Thyroid gland (tissue), 4 donors: ENCODE results near the gene CTDP1. TPM values are rescaled to one million over a fixed set of nuclear protein-coding genes. Genes with fewer than 3 reads are reported as not detected.
A peak's percentile ranks its signal among the peaks of the same experiment; 100 is the strongest.

ENCODE experiments used
- DNase-seq, 2 donors: peaks; one replicate each; pipeline ENCODE4 v3.0.0-alpha.2; 2019
- H3K27ac ChIP-seq, 3 donors: fragments of 200-600 bp; sonication (generic); 1 replicate in 2 of 3; 2 replicates in 1 of 3; pipeline ENCODE4 v1.5.1; 2016 to 2019; ENCODE audit warnings: mild to moderate bottlenecking in 1 of 3, moderate library complexity in 1 of 3
- H3K27me3 ChIP-seq: fragments of 200-600 bp; sonication (generic); one replicate; pipeline ENCODE4 v1.5.1; 2019
- H3K36me3 ChIP-seq, 2 donors: fragments of 200-600 bp; sonication (generic); one replicate each; pipeline ENCODE4 v1.5.1; 2016 to 2019
- H3K4me1 ChIP-seq, 2 donors: fragments of 200-600 bp; sonication (generic); one replicate each; pipeline ENCODE4 v1.5.1; 2017 to 2019
- H3K4me3 ChIP-seq, 3 donors: fragments of 200-600 bp; sonication (generic); replicated peaks in 1 of 3; 1 replicate in 2 of 3; 2 replicates in 1 of 3; pipeline ENCODE4 v1.5.1; 2016; ENCODE audit warnings: mild to moderate bottlenecking in 1 of 3
- H3K9me3 ChIP-seq: fragments of 200-600 bp; sonication (generic); one replicate; pipeline ENCODE4 v1.5.1; 2017
- CTCF ChIP-seq, 6 experiments: fragments of 200-600 bp in 3 of 6; fragments of 450-650 bp in 3 of 6; sonication (generic) in 3 of 6; IDR thresholded peaks; one replicate each; pipeline ENCODE4 v1.5.1; 2016 to 2019; ENCODE audit warnings: antibody characterized with exemption in 6 of 6, mild to moderate bottlenecking in 2 of 6, inconsistent platforms in 1 of 6, moderate library complexity in 1 of 6
- POLR2A ChIP-seq, 2 donors: fragments of 450-650 bp; IDR thresholded peaks; one replicate each; pipeline ENCODE4 v1.6.1; 2017; ENCODE audit warnings: antibody characterized with exemption in 2 of 2, mild to moderate bottlenecking in 2 of 2, moderate library complexity in 1 of 2
- WGBS, 2 donors: methylation state at CpG; one replicate each; pipeline ENCODE4 v1.1.5; 2017; 5-methylcytosine and 5-hydroxymethylcytosine counted together
- intact Hi-C: fragments of 100-400 bp; cut with DNase I; formaldehyde crosslinking; loops from one replicate; pipeline ENCODE4 v1.15.1; 2023
- total RNA-seq, 4 donors: library from RNA; depleted of rRNA; stranded (reverse); fragments of >200 nt; gene quantifications; one replicate each; pipeline ENCODE4 v1.2.3, GENCODE V29; 2016

CTDP1 gene
- total RNA-seq, 4 donors from 2014 or later: 18.5 to 23.6 (median 20.9) TPM

- no peaks in the 10 kb centered on the region for H3K9me3 ChIP-seq
- 1% methylated on average over 16 to 27 of the region's 77 CpGs for WGBS, 2 donors
- intact Hi-C loops: no loop called here
Observed at GRCh38 chr18:79678665-79679551, 695 bp upstream of the CTDP1 start.

GRCh38 chr18:79680100-79680879 lies 687 bp downstream of the CTDP1 start:
- TF ChIP-seq POLR2A (IDR thresholded peaks at IDR 0.05) (no peak), CTCF (IDR thresholded peaks at IDR 0.05) (no peak)
- peak; percentile 65 to 69 for DNase-seq
- Histone ChIP-seq H3K4me3 (peak overlapping the region; percentile 64 to 96 (median 65)), H3K27ac (peak overlapping the region in 2 of 3 donors; percentile 8 to 99), H3K4me1 (peaks cover 23 to 33% of the 10 kb centered on the region in 2 donors), H3K9me3 (no peaks in the 10 kb centered on the region), H3K27me3 (no peaks in the 10 kb centered on the region), H3K36me3 (no peaks in the 10 kb centered on the region)
- WGBS, 2 donors: 4 to 9% methylated on average over 27 to 42 of the region's 54 CpGs
- intact Hi-C loops: loop anchor here (10.0 kb wide), 1 partner anchor 295 kb away; no protein-coding TSS in a partner anchor

More at GRCh38 chr18:79678665-79679551, 695 bp upstream of the CTDP1 start:
- Histone ChIP-seq H3K27ac (peak overlapping the region; percentile 99 to 100 (median 100)), H3K4me3 (peak overlapping the region; percentile 64 to 96 (median 65)), H3K4me1 (peaks cover 23 to 33% of the 10 kb centered on the region in 2 donors), H3K27me3 (no peaks in the 10 kb centered on the region), H3K36me3 (no peaks in the 10 kb centered on the region)
- peak in 1 of 2 donors; percentile 78 for TF ChIP-seq POLR2A (IDR thresholded peaks at IDR 0.05)
- no peak for TF ChIP-seq CTCF (IDR thresholded peaks at IDR 0.05)
- DNase-seq: peak; percentile 99 to 100

GRCh38 chr18:79680891-79681339 lies 1.3 kb downstream of the CTDP1 start:
- TF ChIP-seq CTCF (IDR thresholded peaks at IDR 0.05) (no peak), POLR2A (IDR thresholded peaks at IDR 0.05) (no peak)
- Histone ChIP-seq H3K9me3 (no peaks in the 10 kb centered on the region), H3K4me1 (peaks cover 23 to 33% of the 10 kb centered on the region in 2 donors), H3K4me3 (peak overlapping the region in 1 of 3 donors; percentile 64), H3K27me3 (no peaks in the 10 kb centered on the region), H3K36me3 (no peaks in the 10 kb centered on the region), H3K27ac (no peak overlapping the region)
- intact Hi-C loops: loop anchor here (10.0 kb wide), 1 partner anchor 294 kb away; no protein-coding TSS in a partner anchor
- WGBS, 2 donors: 52 to 63% methylated on average over 18 to 20 of the region's 20 CpGs
- no peak for DNase-seq

GRCh38 chr18:79681484-79682387 lies 2.1 kb downstream of the CTDP1 start:
- WGBS, 2 donors: 88% methylated on average over 14 to 18 of the region's 21 CpGs
- no peak for DNase-seq
- H3K4me3 ChIP-seq: no peak overlapping the region
- H3K4me1 ChIP-seq: peaks cover 23 to 32% of the 10 kb centered on the region in 2 donors
- no peaks in the 10 kb centered on the region for H3K9me3 ChIP-seq
- no peak overlapping the region for H3K27ac ChIP-seq
- intact Hi-C loops: loop anchor here (10.0 kb wide), 1 partner anchor 293 kb away; no protein-coding TSS in a partner anchor
- no peaks in the 10 kb centered on the region for H3K27me3 ChIP-seq
- TF ChIP-seq POLR2A (IDR thresholded peaks at IDR 0.05) (no peak), CTCF (IDR thresholded peaks at IDR 0.05) (no peak)
- H3K36me3 ChIP-seq: no peaks in the 10 kb centered on the region
